Parathyroid adenoma (tissue), 2 donors: ENCODE measurements around the gene PTPRM.

ENCODE experiments used
- H2AFZ ChIP-seq: fragments of 300-600 bp; sonication (generic); one replicate; pipeline ENCODE4 v1.7.0; 2017; ENCODE audit warnings: antibody characterized with exemption, mild to moderate bottlenecking
- H3K27ac ChIP-seq: fragments of 300-600 bp; sonication (generic); one replicate; pipeline ENCODE4 v1.7.0; 2017
- H3K27me3 ChIP-seq: fragments of 300-600 bp; sonication (generic); one replicate; pipeline ENCODE4 v1.7.0; 2017; ENCODE audit warnings: low read length; ENCODE audit not compliant: control insufficient read depth, insufficient read depth
- H3K36me3 ChIP-seq: fragments of 300-600 bp; sonication (generic); one replicate; pipeline ENCODE4 v1.7.0; 2017; ENCODE audit warnings: low read length; ENCODE audit not compliant: control insufficient read depth, insufficient read depth
- H3K4me1 ChIP-seq: fragments of 300-600 bp; sonication (generic); one replicate; pipeline ENCODE4 v1.7.0; 2017; ENCODE audit warnings: control low read depth
- H3K4me2 ChIP-seq: fragments of 300-600 bp; sonication (generic); one replicate; pipeline ENCODE4 v1.7.0; 2017; ENCODE audit warnings: low read length
- H3K4me3 ChIP-seq: fragments of 300-600 bp; sonication (generic); one replicate; pipeline ENCODE4 v1.7.0; 2017; ENCODE audit warnings: low read depth, low read length
- H3K79me2 ChIP-seq: fragments of 300-600 bp; sonication (generic); one replicate; pipeline ENCODE4 v1.7.0; 2017; ENCODE audit warnings: control low read depth
- H3K9ac ChIP-seq: fragments of 300-600 bp; sonication (generic); one replicate; pipeline ENCODE4 v1.7.0; 2017; ENCODE audit warnings: mild to moderate bottlenecking
- H3K9me3 ChIP-seq: fragments of 300-600 bp; sonication (generic); one replicate; pipeline ENCODE4 v1.7.0; 2017; ENCODE audit warnings: low read length; ENCODE audit not compliant: control insufficient read depth
- CTCF ChIP-seq: fragments of 300-600 bp; sonication (generic); IDR thresholded peaks from one replicate; pipeline ENCODE4 v1.7.0; 2017; ENCODE audit warnings: antibody characterized with exemption, mild to moderate bottlenecking
- donor health status: primary hyperparathyroidism.

The PTPRM gene

GRCh38 chr18:8011906-8012305 lies 444.8 kb downstream of the PTPRM start:
- H3K4me1 ChIP-seq: no peaks in the 10 kb centered on the region
- H3K9me3 ChIP-seq: no peaks in the 10 kb centered on the region
- H3K27ac ChIP-seq: no peak overlapping the region
- H3K79me2 ChIP-seq: no peaks in the 10 kb centered on the region
- no peak overlapping the region for H2AFZ ChIP-seq
- no peaks in the 10 kb centered on the region for H3K27me3 ChIP-seq
- no peaks in the 10 kb centered on the region for H3K36me3 ChIP-seq
- no peak for TF ChIP-seq CTCF
- no peak overlapping the region for H3K4me3 ChIP-seq
- no peak overlapping the region for H3K9ac ChIP-seq
- H3K4me2 ChIP-seq: no peak overlapping the region

GRCh38 chr18:8018701-8019331 lies 451.7 kb downstream of the PTPRM start:
- no peaks in the 10 kb centered on the region for H3K36me3 ChIP-seq
- no peak overlapping the region for H2AFZ ChIP-seq
- H3K79me2 ChIP-seq: no peaks in the 10 kb centered on the region
- H3K27ac ChIP-seq: no peak overlapping the region
- H3K4me2 ChIP-seq: no peak overlapping the region
- no peak overlapping the region for H3K9ac ChIP-seq
- no peaks in the 10 kb centered on the region for H3K9me3 ChIP-seq
- no peaks in the 10 kb centered on the region for H3K27me3 ChIP-seq
- no peaks in the 10 kb centered on the region for H3K4me1 ChIP-seq
- no peak overlapping the region for H3K4me3 ChIP-seq
- no peak for TF ChIP-seq CTCF

GRCh38 chr18:8019600-8019999 lies 452.5 kb downstream of the PTPRM start:
- Histone ChIP-seq H3K27me3 (no peaks in the 10 kb centered on the region), H3K4me3 (no peak overlapping the region), H2AFZ (no peak overlapping the region), H3K4me1 (no peaks in the 10 kb centered on the region), H3K36me3 (no peaks in the 10 kb centered on the region), H3K27ac (no peak overlapping the region), H3K9ac (no peak overlapping the region), H3K9me3 (no peaks in the 10 kb centered on the region), H3K79me2 (no peaks in the 10 kb centered on the region), H3K4me2 (no peak overlapping the region)
- TF ChIP-seq CTCF: no peak

GRCh38 chr18:8020132-8020846 lies 453.2 kb downstream of the PTPRM start:
- Histone ChIP-seq H3K9ac (no peak overlapping the region), H3K79me2 (no peaks in the 10 kb centered on the region)

More at GRCh38 chr18:8020132-8020846, 453.2 kb downstream of the PTPRM start:
- Histone ChIP-seq H3K9me3 (no peaks in the 10 kb centered on the region), H3K4me2 (no peak overlapping the region), H3K4me1 (no peaks in the 10 kb centered on the region), H2AFZ (no peak overlapping the region), H3K36me3 (no peaks in the 10 kb centered on the region), H3K27me3 (no peaks in the 10 kb centered on the region), H3K27ac (no peak overlapping the region), H3K4me3 (no peak overlapping the region)
- no peak for TF ChIP-seq CTCF
